ENCODE measurements around the gene SLC9A7.

DNA sequence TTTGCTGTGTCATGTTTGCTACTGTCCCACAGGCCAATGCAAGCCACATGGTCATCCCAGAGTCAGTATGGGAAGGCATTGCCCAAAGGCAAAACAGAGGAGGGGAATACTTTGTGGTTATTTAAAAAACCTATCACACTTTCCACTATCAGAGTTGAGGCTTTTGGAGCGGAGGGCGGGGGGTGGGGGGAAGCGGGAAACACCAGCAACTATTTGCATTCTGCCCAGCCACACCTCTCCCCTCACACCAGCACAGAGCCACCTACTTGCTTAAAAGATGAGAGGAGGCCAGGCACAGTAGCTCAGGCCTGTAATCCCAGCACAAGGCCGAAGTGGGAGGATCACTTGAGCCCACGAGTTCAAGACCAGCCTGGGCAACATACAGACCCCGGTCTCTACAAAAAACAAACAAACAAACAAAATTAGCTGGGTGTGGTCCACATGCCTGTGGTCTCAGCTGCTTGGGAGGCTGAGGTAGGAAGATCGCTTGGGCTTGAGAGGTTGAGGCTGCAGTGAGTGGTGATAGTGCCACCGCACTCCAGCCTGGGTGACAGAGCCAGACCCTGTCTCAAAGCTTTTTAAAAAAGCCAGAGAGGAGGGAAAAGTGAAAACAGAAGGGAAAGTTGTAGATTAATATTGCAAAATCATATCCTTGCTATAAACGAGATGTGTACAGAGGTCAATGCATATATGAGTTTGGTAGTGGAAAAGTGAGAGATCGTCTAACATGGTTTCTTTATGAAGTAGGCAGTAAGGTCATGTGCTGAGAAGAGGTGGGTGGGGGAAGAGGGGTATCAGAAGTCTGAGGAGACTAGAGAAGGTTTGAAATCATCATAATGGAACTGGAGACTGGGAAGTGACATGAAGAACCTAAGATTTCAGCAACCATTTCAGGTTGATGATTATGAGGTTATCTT, 187.2 kb downstream of the SLC9A7 start:
- TF ChIP-seq TAF1 (IDR thresholded peaks at IDR 0.05; ENCODE audit: low read depth, low read length) = no peak
- no peak for TF ChIP-seq POLR2A (IDR thresholded peaks at IDR 0.05; ENCODE audit: low read depth, low read length)

Measured in GM12891 (cell line).